CD4-positive, alpha-beta T cell treated with Interleukin-6 at 100 ng/mL for 8 hours (primary cell): ENCODE measurements around the gene JMJD8.

ENCODE experiments used
- DNase-seq: peaks from one replicate; pipeline ENCODE4 v3.0.0-alpha.2; 2020; ENCODE audit warnings: mixed read lengths, low spot score

The JMJD8 gene

GRCh38 chr16:689175-689897 is 5.2 kb upstream of the JMJD8 start:
- DNase-seq, result no peak

GRCh38 chr16:687499-687898 is 3.4 kb upstream of the JMJD8 start:
- DNase-seq, result no peak

- DNase-seq, result no peak
Measured at GRCh38 chr16:686459-687260, 2.5 kb upstream of the JMJD8 start.

- DNase-seq, result no peak
Measured at GRCh38 chr16:685967-686366, 1.8 kb upstream of the JMJD8 start.

- no peak for DNase-seq
Measured at GRCh38 chr16:684961-685696, 995 bp upstream of the JMJD8 start.

GRCh38 chr16:683396-684070 is 601 bp downstream of the JMJD8 start:
- no peak for DNase-seq

- no peak for DNase-seq
Measured at GRCh38 chr16:682493-683395, 1.4 kb downstream of the JMJD8 start.

- DNase-seq, result no peak
Measured at GRCh38 chr16:681746-682427, 2.2 kb downstream of the JMJD8 start.

- no peak for DNase-seq
Measured at GRCh38 chr16:680967-681745, 3.0 kb downstream of the JMJD8 start.

GRCh38 chr16:680625-680945 is 3.5 kb downstream of the JMJD8 start:
- no peak for DNase-seq

- DNase-seq, result peak; percentile 93
Measured at GRCh38 chr16:679814-680624, 4.1 kb downstream of the JMJD8 start, which contains the start of gene STUB1. Gene STUB1 (plus strand): TSS chr16:680410. CDS start chr16:680526, 116 bp downstream.

GRCh38 chr16:678858-679813 is 5.0 kb downstream of the JMJD8 start:
- no peak for DNase-seq

GRCh38 chr16:678209-678857 is 5.8 kb downstream of the JMJD8 start:
- DNase-seq, result no peak

- DNase-seq, result no peak
Measured at GRCh38 chr16:677316-678190, 6.6 kb downstream of the JMJD8 start.

GRCh38 chr16:676913-677312 is 7.2 kb downstream of the JMJD8 start:
- DNase-seq, result no peak

- no peak for DNase-seq
Measured at GRCh38 chr16:676565-676902, 7.6 kb downstream of the JMJD8 start.
